ENCODE measurements around the gene C17orf113.

The C17orf113 gene

GRCh38 chr17:42031584-42031983, 18.8 kb downstream of the C17orf113 start:
- no peak for TF ChIP-seq CEBPB (IDR thresholded peaks at IDR 0.05)
- TF ChIP-seq FOXM1 (IDR thresholded peaks at IDR 0.05; ENCODE audit: borderline replicate concordance, low read depth) = no peak
- TF ChIP-seq REST (IDR thresholded peaks at IDR 0.05; ENCODE audit: low read depth) = no peak
- no peak for TF ChIP-seq RAD21 (IDR thresholded peaks at IDR 0.05; ENCODE audit: low read depth)
- no peak for TF ChIP-seq TAF1 (IDR thresholded peaks at IDR 0.05; ENCODE audit: low read depth)
- no peak for TF ChIP-seq USF1 (IDR thresholded peaks at IDR 0.05)
- no peak for TF ChIP-seq MAX (IDR thresholded peaks at IDR 0.05)
- no peak for TF ChIP-seq EGR1 (IDR thresholded peaks at IDR 0.05)
- no peak for TF ChIP-seq CREB1 (IDR thresholded peaks at IDR 0.05; ENCODE audit: low read depth)

GRCh38 chr17:42028791-42029127, 21.6 kb downstream of the C17orf113 start:
- no peak for TF ChIP-seq RAD21 (IDR thresholded peaks at IDR 0.05; ENCODE audit: low read depth)
- no peak for TF ChIP-seq CEBPB (IDR thresholded peaks at IDR 0.05)
- no peak for TF ChIP-seq TAF1 (IDR thresholded peaks at IDR 0.05; ENCODE audit: low read depth)
- no peak for TF ChIP-seq FOXM1 (IDR thresholded peaks at IDR 0.05; ENCODE audit: borderline replicate concordance, low read depth)
- no peak for TF ChIP-seq NFIC (IDR thresholded peaks at IDR 0.05)
- TF ChIP-seq CREB1 (IDR thresholded peaks at IDR 0.05; ENCODE audit: low read depth) = no peak
- TF ChIP-seq YY1 (IDR thresholded peaks at IDR 0.05; ENCODE audit: low read depth) = no peak
- TF ChIP-seq TEAD4 (IDR thresholded peaks at IDR 0.05) = no peak

- no peak for TF ChIP-seq EGR1 (IDR thresholded peaks at IDR 0.05)
- TF ChIP-seq ZBTB7A (IDR thresholded peaks at IDR 0.05; ENCODE audit: low read depth) = 0 out of 2 replicates have a peak, but pooled peaks have one; percentile 22
- no peak for TF ChIP-seq NFIC (IDR thresholded peaks at IDR 0.05)
- no peak for TF ChIP-seq REST (IDR thresholded peaks at IDR 0.05; ENCODE audit: low read depth)
These were observed 22.2 kb downstream of the C17orf113 start for GRCh38 chr17:42027961-42028790.

- TF ChIP-seq REST (IDR thresholded peaks at IDR 0.05; ENCODE audit: low read depth) = no peak
- no peak for TF ChIP-seq TAF1 (IDR thresholded peaks at IDR 0.05; ENCODE audit: low read depth)
- no peak for TF ChIP-seq MAX (IDR thresholded peaks at IDR 0.05)
- TF ChIP-seq RAD21 (IDR thresholded peaks at IDR 0.05; ENCODE audit: low read depth) = no peak
- TF ChIP-seq EP300 (IDR thresholded peaks at IDR 0.05; ENCODE audit: borderline replicate concordance) = no peak
- no peak for TF ChIP-seq TEAD4 (IDR thresholded peaks at IDR 0.05)
- TF ChIP-seq CEBPB (IDR thresholded peaks at IDR 0.05) = no peak
- no peak for TF ChIP-seq TCF12 (IDR thresholded peaks at IDR 0.05; ENCODE audit: low read depth)
- no peak for TF ChIP-seq USF1 (IDR thresholded peaks at IDR 0.05)
- TF ChIP-seq CREB1 (IDR thresholded peaks at IDR 0.05; ENCODE audit: low read depth) = no peak
- TF ChIP-seq FOXM1 (IDR thresholded peaks at IDR 0.05; ENCODE audit: borderline replicate concordance, low read depth) = no peak
- no peak for TF ChIP-seq YY1 (IDR thresholded peaks at IDR 0.05; ENCODE audit: low read depth)
- no peak for TF ChIP-seq ZBTB7A (IDR thresholded peaks at IDR 0.05; ENCODE audit: low read depth)
- no peak for TF ChIP-seq NFIC (IDR thresholded peaks at IDR 0.05)
- TF ChIP-seq EGR1 (IDR thresholded peaks at IDR 0.05) = no peak
These were observed 22.9 kb downstream of the C17orf113 start for GRCh38 chr17:42027590-42027889.

All from Ishikawa (cell line).